Caco-2 (cell line): ENCODE measurements around the gene PIKFYVE. TPM values are rescaled to one million over a fixed set of nuclear protein-coding genes. Genes with fewer than 3 reads are reported as not detected.

ENCODE experiments used
- BruUV-seq: library from RNA; stranded (reverse); fragments of 400-500 nt; replicated peaks from 2 replicates; lab custom pipeline; 2021; lab: Mats Ljungman, UMichigan
- CTCF ChIA-PET: fragments of 300-600 bp; sonication (Branson Sonifier 250); formaldehyde crosslinking; loops from one replicate; lab custom pipeline; 2022; ENCODE audit warnings: antibody characterized with exemption; lab: Charles Lee
- POLR2A ChIA-PET: fragments of 300-600 bp; sonication (Branson Sonifier 250); formaldehyde crosslinking; loops from one replicate; lab custom pipeline; 2022; ENCODE audit warnings: antibody characterized with exemption; lab: Charles Lee
- DNase-seq, 2 experiments: peaks; one replicate each; pipeline versions ENCODE4 v3.0.0 to v3.0.0-alpha.2; 2020 to 2022
- H3K27me3 ChIP-seq: replicated peaks from 2 replicates; pipeline ENCODE4 v1.6.0; 2011; ENCODE audit warnings: low read length; ENCODE audit not compliant: control insufficient read depth, insufficient read depth
- H3K36me3 ChIP-seq: 2 replicates; pipeline ENCODE4 v1.5.1; 2011; ENCODE audit warnings: low read length; ENCODE audit not compliant: control insufficient read depth, insufficient read depth
- H3K4me1 ChIP-seq: fragments of 250-450 bp; sonication (Bioruptor Pico); 2 replicates; pipeline ENCODE4 v1.5.1; 2020; ENCODE audit warnings: mild to moderate bottlenecking
- H3K4me3 ChIP-seq: 2 replicates; pipeline ENCODE4 v1.5.1; 2011; ENCODE audit warnings: low read depth, mild to moderate bottlenecking, control low read depth, low read length
- H3K9me3 ChIP-seq: fragments of 250-450 bp; sonication (Bioruptor Pico); 2 replicates; pipeline ENCODE4 v1.5.1; 2020; ENCODE audit warnings: mild to moderate bottlenecking, moderate library complexity
- H3K27ac Mint-ChIP-seq: one replicate; pipeline ENCODE4 v1.8.0; 2022; ENCODE audit warnings: mixed read lengths; ENCODE audit not compliant: unreplicated experiment
- H3K27me3 Mint-ChIP-seq: one replicate; pipeline ENCODE4 v1.8.0; 2022; ENCODE audit warnings: mixed read lengths; ENCODE audit not compliant: insufficient read depth, unreplicated experiment
- H3K36me3 Mint-ChIP-seq: one replicate; pipeline ENCODE4 v1.8.0; 2022; ENCODE audit warnings: mild to moderate bottlenecking, mixed read lengths; ENCODE audit not compliant: insufficient read depth, unreplicated experiment
- H3K4me1 Mint-ChIP-seq: one replicate; pipeline ENCODE4 v1.8.0; 2022; ENCODE audit warnings: low read depth, mixed read lengths; ENCODE audit not compliant: unreplicated experiment
- H3K4me3 Mint-ChIP-seq: one replicate; pipeline ENCODE4 v1.8.0; 2022; ENCODE audit warnings: mild to moderate bottlenecking, moderate library complexity, mixed read lengths; ENCODE audit not compliant: unreplicated experiment
- H3K9me3 Mint-ChIP-seq: one replicate; pipeline ENCODE4 v1.8.0; 2022; ENCODE audit warnings: mixed read lengths; ENCODE audit not compliant: unreplicated experiment
- intact Hi-C: fragments of 100-400 bp; cut with micrococcal nuclease; formaldehyde crosslinking; loops from one replicate; pipeline ENCODE4 v1.10.0; 2022; ENCODE audit not compliant: unreplicated experiment
- total RNA-seq: library from RNA; stranded (reverse); gene quantifications from 2 replicates; pipeline ENCODE4 v1.2.3, GENCODE V29; 2022
- TF ChIP-seq, protein P1 (sequence below), 2 experiments: fragments of 200-600 bp in 1 of 2; IDR thresholded peaks; 1 replicate in 1 of 2; 2 replicates in 1 of 2; pipeline versions ENCODE4 v1.5.1 to v1.8.0; 2011 to 2022; ENCODE audit warnings: antibody characterized with exemption in 1 of 2, control low read depth in 1 of 2, inconsistent platforms in 1 of 2, low read depth in 1 of 2, low read length in 1 of 2, mild to moderate bottlenecking in 1 of 2, moderate library complexity in 1 of 2; ENCODE audit not compliant: insufficient read depth in 1 of 2, severe bottlenecking in 1 of 2, unreplicated experiment in 1 of 2

The PIKFYVE gene
- total RNA-seq, 1 experiment from 2014 or later, result 31.2 TPM

DNA sequence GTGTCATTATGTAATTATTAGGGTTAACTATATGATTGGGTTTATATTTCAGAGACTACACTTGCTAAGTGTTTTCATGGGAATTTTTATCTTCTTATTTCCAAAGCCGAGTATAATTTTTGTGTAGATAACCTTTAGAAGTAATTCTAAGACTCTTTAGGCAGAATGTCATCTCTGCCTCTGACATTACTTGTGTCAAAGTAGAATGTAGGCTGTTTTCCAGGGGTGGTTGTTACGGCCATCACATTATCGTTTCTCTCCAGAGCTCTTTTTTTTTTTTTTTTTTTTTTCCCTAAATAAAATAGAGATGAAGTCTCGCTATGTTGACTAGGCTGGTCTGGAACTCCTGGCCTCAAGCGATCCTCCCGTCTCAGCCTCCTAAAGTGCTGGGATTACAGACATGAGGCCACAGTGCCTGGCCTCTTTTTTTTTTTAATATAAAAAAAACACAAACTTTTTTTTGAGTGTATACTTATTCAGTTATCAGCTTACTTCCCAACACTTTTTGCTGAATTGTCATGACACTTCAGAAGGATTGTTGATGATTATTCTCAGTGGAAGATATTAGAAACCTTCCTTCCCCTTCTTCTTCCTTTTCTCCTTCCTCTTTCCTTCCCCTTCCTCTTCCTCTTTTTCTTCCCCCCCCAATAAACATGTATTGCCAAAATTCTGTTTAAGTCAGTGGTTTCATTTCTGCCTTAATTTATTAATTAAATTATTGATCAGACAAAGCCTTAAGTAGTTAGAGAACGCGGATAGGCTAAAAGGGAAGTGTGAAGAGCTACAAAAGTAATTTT lies 2.3 kb downstream of the PIKFYVE start:
- no peaks in the 10 kb centered on the region for H3K9me3 ChIP-seq
- H3K9me3 Mint-ChIP-seq, result no peaks in the 10 kb centered on the region
- H3K4me3 Mint-ChIP-seq, result peak overlapping the region; percentile 87
- TF ChIP-seq, protein P1, sequence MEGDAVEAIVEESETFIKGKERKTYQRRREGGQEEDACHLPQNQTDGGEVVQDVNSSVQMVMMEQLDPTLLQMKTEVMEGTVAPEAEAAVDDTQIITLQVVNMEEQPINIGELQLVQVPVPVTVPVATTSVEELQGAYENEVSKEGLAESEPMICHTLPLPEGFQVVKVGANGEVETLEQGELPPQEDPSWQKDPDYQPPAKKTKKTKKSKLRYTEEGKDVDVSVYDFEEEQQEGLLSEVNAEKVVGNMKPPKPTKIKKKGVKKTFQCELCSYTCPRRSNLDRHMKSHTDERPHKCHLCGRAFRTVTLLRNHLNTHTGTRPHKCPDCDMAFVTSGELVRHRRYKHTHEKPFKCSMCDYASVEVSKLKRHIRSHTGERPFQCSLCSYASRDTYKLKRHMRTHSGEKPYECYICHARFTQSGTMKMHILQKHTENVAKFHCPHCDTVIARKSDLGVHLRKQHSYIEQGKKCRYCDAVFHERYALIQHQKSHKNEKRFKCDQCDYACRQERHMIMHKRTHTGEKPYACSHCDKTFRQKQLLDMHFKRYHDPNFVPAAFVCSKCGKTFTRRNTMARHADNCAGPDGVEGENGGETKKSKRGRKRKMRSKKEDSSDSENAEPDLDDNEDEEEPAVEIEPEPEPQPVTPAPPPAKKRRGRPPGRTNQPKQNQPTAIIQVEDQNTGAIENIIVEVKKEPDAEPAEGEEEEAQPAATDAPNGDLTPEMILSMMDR (IDR thresholded peaks at IDR 0.05; ENCODE audit: insufficient read depth in 1 of 2, low read depth in 1 of 2, low read length in 1 of 2, severe bottlenecking in 1 of 2, unreplicated experiment in 1 of 2), result no peak
- POLR2A ChIA-PET, result no interaction called here
- CTCF ChIA-PET, result interaction anchor here (0.6 to 1.1 kb wide), 2 partner anchors 166 to 242 kb away, joined by 3 to 6 read pairs; no protein-coding TSS in a partner anchor
- H3K36me3 ChIP-seq, result no peaks in the 10 kb centered on the region; the same call in 1 of the 2 replicates
- peaks cover 17% of the 10 kb centered on the region for H3K36me3 Mint-ChIP-seq
- H3K4me3 ChIP-seq, result no peak overlapping the region
- H3K27me3 ChIP-seq, result no peaks in the 10 kb centered on the region
- intact Hi-C loops, result loop anchor here (5.0 kb wide), 1 partner anchor 1904 kb away; the partner anchor contains the start of gene KANSL1L
- no peaks in the 10 kb centered on the region for H3K27me3 Mint-ChIP-seq
- H3K4me1 Mint-ChIP-seq, result peaks cover 23% of the 10 kb centered on the region
- no peak for DNase-seq
- no peak overlapping the region for H3K27ac Mint-ChIP-seq
- H3K4me1 ChIP-seq, result peaks cover 10% of the 10 kb centered on the region; the same call in 1 of the 2 replicates
- BruUV-seq, result no TSS peak

DNA sequence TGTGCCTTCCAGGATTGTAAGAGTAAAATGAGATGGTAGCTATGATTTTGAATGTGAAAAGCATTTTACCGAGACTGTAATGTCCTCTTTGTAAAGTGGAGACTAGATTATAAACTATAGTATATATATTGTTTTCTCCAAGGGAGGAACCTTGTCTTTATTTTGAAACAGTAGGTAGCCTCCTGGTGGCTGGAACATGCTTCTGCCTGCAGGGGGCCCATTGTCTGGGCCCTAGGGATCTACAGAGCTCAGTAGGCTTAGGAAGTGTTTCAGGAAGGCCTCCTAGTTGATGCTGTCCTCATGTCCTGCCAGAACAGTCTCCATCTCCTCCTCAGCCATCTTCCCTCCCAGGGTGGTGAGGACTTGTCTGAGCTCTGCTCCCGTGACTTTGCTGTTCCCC lies 3.0 kb downstream of the PIKFYVE start:
- intact Hi-C loops, result loop anchor here (5.0 kb wide), 1 partner anchor 1903 kb away; the partner anchor contains the start of gene KANSL1L
- CTCF ChIA-PET, result interaction anchor here (0.6 to 1.1 kb wide), 2 partner anchors 167 to 243 kb away, joined by 3 to 6 read pairs; no protein-coding TSS in a partner anchor
- Histone ChIP-seq H3K4me1 (peaks cover 10% of the 10 kb centered on the region; the same call in 1 of the 2 replicates), H3K36me3 (no peaks in the 10 kb centered on the region; the same call in 1 of the 2 replicates), H3K9me3 (no peaks in the 10 kb centered on the region), H3K27me3 (no peaks in the 10 kb centered on the region), H3K4me3 (no peak overlapping the region)
- POLR2A ChIA-PET, result no interaction called here
- Mint-ChIP-seq H3K27ac (no peak overlapping the region), H3K4me3 (no peak overlapping the region), H3K9me3 (no peaks in the 10 kb centered on the region), H3K4me1 (peaks cover 18% of the 10 kb centered on the region), H3K36me3 (peaks cover 17% of the 10 kb centered on the region), H3K27me3 (no peaks in the 10 kb centered on the region)
- no TSS peak for BruUV-seq
- TF ChIP-seq, protein P1 (IDR thresholded peaks at IDR 0.05; ENCODE audit: insufficient read depth in 1 of 2, low read depth in 1 of 2, low read length in 1 of 2, severe bottlenecking in 1 of 2, unreplicated experiment in 1 of 2), result peak in 1 of 2 experiments; percentile 37
- DNase-seq, result no peak

DNA sequence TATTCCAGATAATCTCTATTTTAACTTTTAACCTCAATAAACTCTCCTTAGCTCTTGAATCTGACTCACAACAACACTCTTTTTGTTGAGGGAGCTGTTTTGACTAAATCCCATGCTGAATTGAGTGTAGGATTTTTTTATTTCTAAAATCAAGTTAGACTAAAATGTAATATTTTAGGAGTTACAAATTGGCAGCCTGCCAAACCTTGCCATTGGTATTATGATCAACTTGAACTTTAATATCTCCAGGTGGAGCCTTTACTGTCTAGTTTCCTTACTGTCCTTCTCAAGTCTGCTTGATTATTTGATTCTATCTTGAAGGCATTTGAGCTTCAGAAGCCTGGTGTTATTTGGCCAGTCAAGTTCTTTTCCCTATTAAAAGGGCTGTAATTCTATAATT lies 8.7 kb downstream of the PIKFYVE start:
- ChIA-PET POLR2A (interaction anchor here (0.6 kb wide), 1 partner anchor 505 kb away, joined by 3 read pairs; the partner anchor contains the start of gene FZD5), CTCF (no interaction called here)
- intact Hi-C loops, result no loop called here
- TF ChIP-seq, protein P1 (IDR thresholded peaks at IDR 0.05; ENCODE audit: insufficient read depth in 1 of 2, low read depth in 1 of 2, low read length in 1 of 2, severe bottlenecking in 1 of 2, unreplicated experiment in 1 of 2), result no peak
- Histone ChIP-seq H3K4me1 (no peaks in the 10 kb centered on the region), H3K9me3 (no peaks in the 10 kb centered on the region), H3K27me3 (no peaks in the 10 kb centered on the region), H3K36me3 (no peaks in the 10 kb centered on the region; the same call in 1 of the 2 replicates), H3K4me3 (no peak overlapping the region)
- DNase-seq, result no peak
- H3K9me3 Mint-ChIP-seq, result no peaks in the 10 kb centered on the region
- H3K27me3 Mint-ChIP-seq, result no peaks in the 10 kb centered on the region
- H3K4me1 Mint-ChIP-seq, result no peaks in the 10 kb centered on the region
- peaks cover 52% of the 10 kb centered on the region for H3K36me3 Mint-ChIP-seq
- H3K4me3 Mint-ChIP-seq, result no peak overlapping the region
- no peak overlapping the region for H3K27ac Mint-ChIP-seq
- no TSS peak for BruUV-seq
